ENCODE measurements around the gene PLEKHM1.
"Not testable (repeated sequence)": the region's sequence is repeated elsewhere in the genome, so short reads cannot be mapped to it uniquely, and the experiment has no call there.

Gene PLEKHM1

DNA sequence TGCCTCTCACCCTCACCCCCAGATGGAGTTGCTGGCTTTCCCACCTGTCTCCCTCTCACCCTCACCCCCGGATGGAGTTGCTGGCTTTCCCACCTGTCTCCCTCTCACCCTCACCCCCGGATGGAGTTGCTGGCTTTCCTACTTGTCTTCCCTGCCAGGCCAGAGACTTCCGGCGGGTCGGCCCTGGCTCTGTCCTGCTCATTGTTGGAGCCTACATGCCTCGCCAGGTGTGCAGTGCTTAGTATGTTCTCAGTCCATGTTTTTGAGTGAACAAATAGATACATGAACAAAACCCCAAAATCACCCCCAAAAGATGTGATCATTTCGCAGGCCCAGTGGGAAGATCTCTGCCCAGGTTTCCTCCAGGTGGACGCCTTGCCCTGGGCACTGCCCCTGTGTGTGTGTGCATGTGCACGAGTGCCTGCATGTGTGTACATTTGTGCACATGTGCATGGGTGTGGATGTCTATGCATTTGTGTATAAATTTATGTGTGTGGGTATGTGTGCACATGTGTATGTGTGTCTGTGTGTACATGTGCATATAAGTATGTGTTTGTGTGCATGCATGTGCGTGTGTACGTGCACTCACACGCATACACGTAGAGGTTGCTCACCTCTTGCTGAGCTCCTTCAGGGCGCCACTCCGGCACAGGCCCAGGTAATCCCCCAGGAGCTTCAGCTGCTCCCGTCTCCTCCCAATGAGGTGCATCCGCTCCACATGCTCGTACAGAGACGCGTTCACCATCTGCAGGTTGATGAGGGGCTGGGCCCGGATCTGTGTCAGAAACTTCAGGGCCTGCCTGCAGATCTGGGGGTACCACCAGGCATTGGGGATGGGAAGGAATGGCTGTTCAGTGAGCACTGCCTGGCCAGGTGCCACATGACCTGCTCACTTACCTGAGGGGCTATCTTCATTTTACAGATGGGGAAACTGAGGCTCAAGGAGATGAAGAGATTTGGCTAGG is 45.4 kb downstream of the PLEKHM1 start:
- H3K4me2 ChIP-seq (ENCODE audit: low read length, poor library complexity, severe bottlenecking); H3K14ac ChIP-seq (ENCODE audit: low read length in 2 of 2); H4K91ac ChIP-seq (ENCODE audit: low read length); H2BK120ac ChIP-seq (ENCODE audit: low read depth, low read length); H4K8ac ChIP-seq (ENCODE audit: low read length); H3K9ac ChIP-seq (ENCODE audit: low read length); DNase-seq; H3K18ac ChIP-seq (ENCODE audit: low read depth in 1 of 2, low read length in 2 of 2); H3K27me3 ChIP-seq (ENCODE audit: control insufficient read depth in 1 of 2, insufficient read depth in 1 of 2, low read length in 2 of 2); H3K9me3 ChIP-seq (ENCODE audit: control insufficient read depth, low read length); H2BK15ac ChIP-seq (ENCODE audit: low read depth, poor library complexity, severe bottlenecking); H3K23ac ChIP-seq (ENCODE audit: low read length in 2 of 2); H2BK12ac ChIP-seq (ENCODE audit: low read length in 2 of 2); H2AK5ac ChIP-seq (ENCODE audit: low read length, severe bottlenecking); H3K27ac ChIP-seq (ENCODE audit: low read length, poor library complexity, severe bottlenecking); H3K79me1 ChIP-seq (replicated peaks; ENCODE audit: low read length, poor library complexity, severe bottlenecking); H3K4me3 ChIP-seq (ENCODE audit: insufficient read depth in 1 of 2, low read depth in 1 of 2, low read length in 2 of 2); H2BK5ac ChIP-seq (ENCODE audit: low read depth, low read length, poor library complexity, severe bottlenecking); H2AFZ ChIP-seq (ENCODE audit: low read depth, low read length); H3K4ac ChIP-seq (ENCODE audit: low read depth in 1 of 2, low read length in 2 of 2): not testable (repeated sequence)
- Histone ChIP-seq H3K36me3 (ENCODE audit: control insufficient read depth in 1 of 2, insufficient read depth in 2 of 2, low read depth in 1 of 2, low read length in 2 of 2) (peaks cover 18 to 39% of the 10 kb centered on the region in 2 experiments), H3K4me1 (ENCODE audit: control insufficient read depth, insufficient read depth, low read depth, low read length) (peaks cover 25% of the 10 kb centered on the region)
- 95% methylated on average over 16 of the region's 21 CpGs for WGBS

DNA sequence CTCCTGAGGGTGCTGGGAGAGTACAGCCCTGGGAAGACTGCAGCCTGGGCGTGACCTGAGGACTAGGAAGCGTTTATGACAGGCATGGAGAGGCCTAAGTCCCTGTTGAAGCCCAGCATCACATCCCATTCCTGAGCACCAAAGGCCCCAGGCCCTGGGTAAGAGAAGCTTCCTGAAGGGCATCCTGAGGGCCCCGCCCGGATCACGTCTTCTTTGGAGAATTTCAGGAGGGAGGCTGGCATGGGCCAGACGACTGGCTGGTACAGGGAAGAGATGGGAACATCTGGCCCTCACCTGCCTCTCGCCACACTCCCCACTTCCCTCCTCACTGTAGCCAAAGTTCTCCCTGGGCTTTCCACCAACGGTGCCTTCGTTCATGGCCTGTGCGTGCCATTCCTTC is 46.2 kb downstream of the PLEKHM1 start:
- not testable (repeated sequence) for H3K27ac ChIP-seq (ENCODE audit: low read length, poor library complexity, severe bottlenecking); H3K23ac ChIP-seq (ENCODE audit: low read length in 2 of 2); H3K79me1 ChIP-seq (replicated peaks; ENCODE audit: low read length, poor library complexity, severe bottlenecking); H2BK12ac ChIP-seq (ENCODE audit: low read length in 2 of 2); H3K27me3 ChIP-seq (ENCODE audit: control insufficient read depth in 1 of 2, insufficient read depth in 1 of 2, low read length in 2 of 2); H4K8ac ChIP-seq (ENCODE audit: low read length); H4K91ac ChIP-seq (ENCODE audit: low read length); DNase-seq; H3K14ac ChIP-seq (ENCODE audit: low read length in 2 of 2); H3K4me2 ChIP-seq (ENCODE audit: low read length, poor library complexity, severe bottlenecking); H2BK120ac ChIP-seq (ENCODE audit: low read depth, low read length); H2BK5ac ChIP-seq (ENCODE audit: low read depth, low read length, poor library complexity, severe bottlenecking); H3K18ac ChIP-seq (ENCODE audit: low read depth in 1 of 2, low read length in 2 of 2); H2AFZ ChIP-seq (ENCODE audit: low read depth, low read length); H3K4ac ChIP-seq (ENCODE audit: low read depth in 1 of 2, low read length in 2 of 2); H2AK5ac ChIP-seq (ENCODE audit: low read length, severe bottlenecking); H2BK15ac ChIP-seq (ENCODE audit: low read depth, poor library complexity, severe bottlenecking); H3K9ac ChIP-seq (ENCODE audit: low read length); H3K9me3 ChIP-seq (ENCODE audit: control insufficient read depth, low read length); H3K4me3 ChIP-seq (ENCODE audit: insufficient read depth in 1 of 2, low read depth in 1 of 2, low read length in 2 of 2)
- H3K36me3 ChIP-seq (ENCODE audit: control insufficient read depth in 1 of 2, insufficient read depth in 2 of 2, low read depth in 1 of 2, low read length in 2 of 2) = peaks cover 17 to 39% of the 10 kb centered on the region in 2 experiments
- 100% methylated on average over 6 of the region's 10 CpGs for WGBS
- peaks cover 32% of the 10 kb centered on the region for H3K4me1 ChIP-seq (ENCODE audit: control insufficient read depth, insufficient read depth, low read depth, low read length)

DNA sequence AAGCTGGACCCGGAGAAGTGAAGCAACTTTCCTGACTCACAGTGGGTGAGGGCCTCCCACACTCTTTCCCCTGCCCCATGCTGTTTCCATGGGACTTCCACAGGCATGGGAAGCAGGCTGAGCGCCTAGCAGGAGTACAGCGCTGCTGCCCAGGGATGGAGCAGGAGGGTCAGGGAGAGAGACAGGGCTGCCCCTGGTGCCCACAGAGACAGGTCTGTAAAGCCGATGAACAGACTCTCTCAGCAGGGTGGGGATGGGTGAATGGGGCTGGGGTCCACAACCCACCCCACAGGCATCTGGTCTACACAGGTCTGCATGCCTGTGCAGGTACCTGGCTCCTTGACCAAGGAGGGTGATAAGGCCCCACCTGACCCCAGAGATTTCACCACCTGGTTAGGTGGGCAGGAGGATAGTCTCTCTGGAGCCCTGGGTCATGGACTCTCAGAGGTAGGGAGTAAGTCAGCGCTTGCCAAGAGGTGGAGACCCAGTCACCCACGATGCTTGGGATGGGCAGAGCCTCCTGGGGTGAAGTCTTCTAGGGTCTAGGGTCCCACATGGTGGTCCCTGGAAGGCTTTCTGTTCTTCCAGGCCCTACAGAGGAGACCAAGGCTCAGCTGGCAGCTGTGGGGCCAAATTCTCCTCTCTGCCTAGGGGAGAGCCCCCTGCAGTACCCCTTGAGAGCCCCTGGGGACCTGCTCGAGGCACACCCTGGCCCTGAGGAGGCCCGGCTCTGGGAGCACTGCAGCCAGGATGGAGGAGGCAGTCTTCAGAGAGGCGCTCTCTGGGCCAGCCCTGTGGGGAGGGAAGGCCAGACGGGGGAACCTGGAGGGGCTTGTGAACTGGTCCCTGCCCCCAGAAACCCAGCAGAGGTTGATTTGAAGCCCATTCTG is 46.9 kb downstream of the PLEKHM1 start:
- not testable (repeated sequence) for H4K91ac ChIP-seq (ENCODE audit: low read length); H3K9me3 ChIP-seq (ENCODE audit: control insufficient read depth, low read length); H3K4me2 ChIP-seq (ENCODE audit: low read length, poor library complexity, severe bottlenecking); H2AK5ac ChIP-seq (ENCODE audit: low read length, severe bottlenecking); H3K4me3 ChIP-seq (ENCODE audit: insufficient read depth in 1 of 2, low read depth in 1 of 2, low read length in 2 of 2); H2BK12ac ChIP-seq (ENCODE audit: low read length in 2 of 2); H3K23ac ChIP-seq (ENCODE audit: low read length in 2 of 2); DNase-seq; H3K9ac ChIP-seq (ENCODE audit: low read length); H2BK120ac ChIP-seq (ENCODE audit: low read depth, low read length); H3K14ac ChIP-seq (ENCODE audit: low read length in 2 of 2); H3K27ac ChIP-seq (ENCODE audit: low read length, poor library complexity, severe bottlenecking); H4K8ac ChIP-seq (ENCODE audit: low read length); H3K4ac ChIP-seq (ENCODE audit: low read depth in 1 of 2, low read length in 2 of 2); H3K27me3 ChIP-seq (ENCODE audit: control insufficient read depth in 1 of 2, insufficient read depth in 1 of 2, low read length in 2 of 2); H2AFZ ChIP-seq (ENCODE audit: low read depth, low read length); H2BK5ac ChIP-seq (ENCODE audit: low read depth, low read length, poor library complexity, severe bottlenecking); H2BK15ac ChIP-seq (ENCODE audit: low read depth, poor library complexity, severe bottlenecking); H3K18ac ChIP-seq (ENCODE audit: low read depth in 1 of 2, low read length in 2 of 2); H3K79me1 ChIP-seq (replicated peaks; ENCODE audit: low read length, poor library complexity, severe bottlenecking)
- H3K4me1 ChIP-seq (ENCODE audit: control insufficient read depth, insufficient read depth, low read depth, low read length) = peaks cover 34% of the 10 kb centered on the region
- H3K36me3 ChIP-seq (ENCODE audit: control insufficient read depth in 1 of 2, insufficient read depth in 2 of 2, low read depth in 1 of 2, low read length in 2 of 2) = peaks cover 23 to 40% of the 10 kb centered on the region in 2 experiments
- WGBS = 92% methylated on average over 6 of the region's 10 CpGs

All from mesenchymal stem cell (in vitro differentiated cells and primary cell).